LoVo (cell line): ENCODE data around the gene MSRB1.
"Not testable (repeated sequence)": the region's sequence is repeated elsewhere in the genome, so short reads cannot be mapped to it uniquely, and the experiment has no call there.

ENCODE experiments used
- DNase-seq: peaks from one replicate; pipeline ENCODE4 v3.0.0-alpha.2; 2016; ENCODE audit warnings: low spot score

Gene MSRB1

GRCh38 chr16:1960665-1961630 is 17.9 kb upstream of the MSRB1 start:
- DNase-seq: peak; percentile 53

- DNase-seq: peak; percentile 94
Observed at GRCh38 chr16:1959269-1960039, 16.5 kb upstream of the MSRB1 start, which contains the start of gene NDUFB10. Gene NDUFB10 (plus strand): TSS chr16:1959538. CDS start chr16:1959625, 87 bp downstream.

GRCh38 chr16:1958715-1959268 is 15.8 kb upstream of the MSRB1 start:
- DNase-seq: no peak

GRCh38 chr16:1958143-1958491 is 15.1 kb upstream of the MSRB1 start:
- not testable (repeated sequence) for DNase-seq

- not testable (repeated sequence) for DNase-seq
Observed at GRCh38 chr16:1957434-1958142, 14.6 kb upstream of the MSRB1 start.

GRCh38 chr16:1953734-1954133 is 10.7 kb upstream of the MSRB1 start:
- no peak for DNase-seq

- DNase-seq: no peak
Observed at GRCh38 chr16:1950559-1950958, 7.6 kb upstream of the MSRB1 start.

GRCh38 chr16:1950047-1950446 is 7.0 kb upstream of the MSRB1 start:
- no peak for DNase-seq

GRCh38 chr16:1949507-1949906 is 6.5 kb upstream of the MSRB1 start:
- DNase-seq: no peak

- DNase-seq: no peak
Observed at GRCh38 chr16:1947369-1947670, 4.3 kb upstream of the MSRB1 start.

GRCh38 chr16:1946495-1947368 is 3.7 kb upstream of the MSRB1 start:
- no peak for DNase-seq

- DNase-seq: no peak
Observed at GRCh38 chr16:1945559-1946391, 2.8 kb upstream of the MSRB1 start.

- no peak for DNase-seq
Observed at GRCh38 chr16:1944612-1945199, 1.7 kb upstream of the MSRB1 start.

- DNase-seq: no peak
Observed at GRCh38 chr16:1942047-1942809, 771 bp downstream of the MSRB1 start.

- DNase-seq: no peak
Observed at GRCh38 chr16:1941162-1942046, 1.6 kb downstream of the MSRB1 start.

GRCh38 chr16:1940273-1941161 is 2.5 kb downstream of the MSRB1 start:
- DNase-seq: no peak

GRCh38 chr16:1939833-1940232 is 3.2 kb downstream of the MSRB1 start:
- DNase-seq: not testable (repeated sequence)
